Stimulated activated CD4-positive, alpha-beta T cell treated with anti-CD3 and anti-CD28 coated beads, Interleukin-15, amount 100 ng/mL, for 24 hours (primary cell): ENCODE results near the gene SNW1.
"Not testable (repeated sequence)": the region's sequence is repeated elsewhere in the genome, so short reads cannot be mapped to it uniquely, and the experiment has no call there.

Experiments used
- DNase-seq: peaks from one replicate; pipeline ENCODE4 v3.0.0-alpha.2; 2020

The SNW1 gene

DNA sequence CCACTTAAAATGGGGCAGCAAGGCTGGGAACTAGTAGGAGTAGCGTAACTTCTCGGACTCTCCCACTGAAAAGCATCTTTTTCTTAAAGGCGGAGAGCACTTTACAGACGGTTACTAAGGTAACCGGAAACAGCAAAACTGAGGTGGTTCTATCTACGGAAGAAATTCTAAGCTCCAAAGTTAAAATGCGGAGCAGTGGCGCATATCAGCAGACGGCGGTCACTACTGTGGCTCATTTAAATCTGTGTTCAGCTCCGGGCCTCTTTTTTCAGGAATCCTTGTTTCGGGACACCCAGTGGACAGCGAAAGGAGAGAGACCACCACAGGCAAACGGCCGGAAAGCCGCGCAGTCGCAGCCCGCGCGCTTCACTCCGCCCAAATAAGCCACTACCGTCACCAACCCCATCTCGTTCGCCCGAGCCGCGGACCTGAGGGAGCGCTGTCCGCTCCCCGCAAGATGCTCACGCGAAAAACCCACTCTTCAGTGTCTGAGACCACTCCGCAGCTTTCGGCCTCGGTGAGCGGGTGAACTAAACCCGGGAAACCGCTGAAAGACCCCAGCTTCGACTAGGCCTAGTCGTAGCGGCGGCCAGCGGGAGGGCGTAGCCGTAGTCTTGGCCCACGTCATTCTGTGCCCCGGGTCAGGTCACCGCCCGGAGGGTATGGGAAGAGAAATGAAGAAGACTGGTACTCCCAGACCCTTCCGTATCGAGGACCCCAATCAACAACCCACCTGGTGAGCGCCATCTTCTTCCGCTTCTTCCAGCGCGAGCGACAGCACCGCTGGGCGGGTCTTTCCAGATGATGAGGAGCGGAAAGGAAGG, at the start of gene SNW1:
Gene SNW1, minus strand, starts transcription at position 776 of the 824 bp plus-strand sequence. Its CDS starts 29 bp downstream, at position 747.
- DNase-seq = peak; percentile 94

DNA sequence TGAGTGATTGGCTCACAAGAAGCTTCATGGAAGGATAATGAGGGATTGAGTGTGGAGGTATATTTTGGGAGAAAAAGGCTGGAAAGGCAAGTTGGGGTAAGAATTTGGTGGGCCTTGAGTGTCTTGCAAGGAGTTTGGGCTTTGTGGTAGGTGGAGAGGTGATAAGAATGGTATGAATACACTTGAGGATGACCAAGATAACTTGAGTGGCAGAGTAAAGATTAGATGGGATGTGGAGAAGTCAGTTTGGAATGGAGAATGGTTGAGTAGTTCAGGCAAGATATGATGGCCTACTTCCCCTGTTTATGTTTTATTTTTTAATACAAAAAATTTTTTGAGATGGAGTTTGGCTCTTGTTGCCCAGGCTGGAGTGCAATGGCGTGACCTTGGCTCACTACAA, 48.1 kb upstream of the SNW1 start:
- no peak for DNase-seq

DNA sequence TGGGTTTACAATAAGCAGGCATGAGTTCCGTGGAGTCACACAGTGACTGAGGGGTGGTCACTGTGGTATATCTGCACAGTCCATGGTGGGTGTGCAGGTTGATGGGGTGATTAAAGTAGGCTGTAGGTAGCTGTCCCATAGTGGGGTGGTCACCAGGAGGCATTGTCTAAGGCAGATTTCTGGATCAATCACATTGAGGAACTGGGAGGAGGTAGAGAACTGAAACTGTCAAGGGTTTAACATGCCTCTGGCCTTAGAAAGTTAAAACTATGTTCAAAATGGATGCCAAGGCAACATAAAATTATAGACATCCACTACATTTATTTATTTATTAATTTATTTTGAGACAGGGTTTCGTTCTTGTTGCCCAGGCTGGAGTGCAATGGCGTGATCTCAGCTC, 47.3 kb upstream of the SNW1 start:
- no peak for DNase-seq

DNA sequence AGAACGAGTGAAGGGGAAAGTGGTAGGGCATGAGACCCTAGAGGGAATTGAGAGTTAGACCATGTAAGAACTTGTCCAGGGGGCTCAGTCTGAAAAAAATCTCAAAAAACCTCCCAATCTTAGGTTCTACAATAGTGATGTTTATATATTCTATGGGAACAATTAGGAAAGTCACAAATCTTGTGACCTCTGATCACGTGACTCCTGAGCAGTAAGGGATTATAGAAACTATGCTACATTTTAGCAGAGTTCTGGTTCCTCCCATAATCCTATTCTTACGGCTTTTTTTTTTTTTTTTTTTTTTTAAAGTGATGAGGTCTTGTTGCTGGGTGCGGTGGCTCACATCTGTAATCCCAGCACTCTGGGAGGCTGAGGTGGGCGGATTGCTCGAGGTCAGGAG, 44.8 kb upstream of the SNW1 start:
- no peak for DNase-seq

DNA sequence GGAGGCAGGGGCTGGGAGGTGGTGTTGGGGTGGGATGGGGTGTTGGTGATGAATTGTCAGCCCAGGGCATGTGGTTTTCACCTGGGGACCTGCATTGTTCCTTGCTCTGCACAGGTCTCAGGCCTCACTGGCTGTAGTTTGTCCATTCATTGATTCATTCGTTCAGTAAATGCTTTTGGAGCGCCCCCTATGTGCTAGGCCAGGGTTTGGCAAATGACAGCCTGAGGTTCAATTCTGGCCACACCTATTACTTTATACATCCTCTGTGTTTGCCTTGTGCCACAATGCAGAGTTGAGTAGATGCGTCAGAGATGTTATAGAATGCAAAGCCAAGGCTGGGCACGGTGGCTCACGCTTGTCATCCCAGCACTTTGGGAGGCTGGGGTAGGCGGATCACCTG, 43.6 kb upstream of the SNW1 start:
- DNase-seq = peak; percentile 45

DNA sequence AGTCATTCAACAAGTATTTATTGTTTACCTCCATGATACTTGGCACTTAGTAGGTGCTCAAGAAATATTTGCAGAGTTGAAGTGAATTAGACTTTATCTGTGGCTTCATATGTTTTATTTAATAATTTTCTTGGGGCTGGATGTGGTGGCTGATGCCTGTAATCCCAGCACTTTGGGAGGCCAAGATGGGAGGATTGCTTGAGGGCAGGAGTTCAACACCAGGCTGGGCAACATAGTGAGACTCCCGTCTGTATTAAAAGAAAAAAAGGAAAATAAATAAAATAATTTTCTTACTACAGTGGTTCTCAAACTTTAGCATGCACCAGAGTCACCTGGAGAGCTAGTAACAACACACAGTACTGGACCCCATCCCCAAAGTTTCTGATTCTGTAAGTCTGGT, 39.9 kb upstream of the SNW1 start:
- DNase-seq = no peak

DNA sequence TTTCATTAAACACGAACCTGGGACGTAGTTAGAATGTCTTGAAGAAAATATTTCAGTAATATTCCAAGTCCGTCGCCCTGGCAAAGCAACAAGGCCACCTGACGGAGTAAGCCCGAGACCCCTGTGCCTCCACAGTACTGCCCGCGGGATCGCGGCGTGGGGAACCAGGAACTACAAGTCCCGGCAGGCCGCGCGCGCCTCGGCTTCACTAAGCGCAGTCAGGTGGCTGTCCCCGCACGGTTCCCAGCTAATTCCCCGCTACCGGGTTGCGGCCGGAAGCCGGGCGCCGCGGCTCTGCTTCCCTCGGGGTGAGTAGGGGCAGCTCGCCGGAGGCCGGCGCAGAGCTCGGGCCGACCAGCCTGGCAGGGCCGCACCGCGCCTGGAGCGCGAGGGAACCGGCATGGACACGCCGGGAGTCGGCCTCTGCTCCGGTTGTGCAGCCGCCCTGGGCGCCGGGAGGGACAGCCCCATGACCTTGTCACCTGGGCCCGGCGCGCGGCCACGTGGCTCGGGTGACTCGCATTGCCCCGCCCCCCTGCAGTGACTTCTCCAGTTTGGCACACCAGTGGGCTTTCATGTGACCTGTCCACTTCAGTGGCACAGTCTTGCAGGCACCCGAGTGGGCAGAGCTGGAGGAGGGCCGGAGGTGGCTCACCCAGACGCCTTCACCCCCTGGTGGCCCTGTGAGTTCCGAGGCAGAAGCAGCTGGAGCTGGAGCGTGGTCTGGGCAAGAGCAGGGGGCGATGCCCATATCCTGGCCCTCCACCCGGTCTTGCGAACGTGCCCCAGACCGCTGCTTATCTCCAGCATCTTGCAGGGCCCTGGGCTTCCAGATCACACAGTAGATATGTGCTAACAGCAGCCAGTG, 39.1 kb upstream of the SNW1 start, which contains the start of gene ADCK1:
Gene ADCK1, plus strand, starts transcription at position 247 of the 868 bp plus-strand sequence. CDS start 18,870 bp downstream, outside the sequence.
- peak; percentile 93 for DNase-seq

DNA sequence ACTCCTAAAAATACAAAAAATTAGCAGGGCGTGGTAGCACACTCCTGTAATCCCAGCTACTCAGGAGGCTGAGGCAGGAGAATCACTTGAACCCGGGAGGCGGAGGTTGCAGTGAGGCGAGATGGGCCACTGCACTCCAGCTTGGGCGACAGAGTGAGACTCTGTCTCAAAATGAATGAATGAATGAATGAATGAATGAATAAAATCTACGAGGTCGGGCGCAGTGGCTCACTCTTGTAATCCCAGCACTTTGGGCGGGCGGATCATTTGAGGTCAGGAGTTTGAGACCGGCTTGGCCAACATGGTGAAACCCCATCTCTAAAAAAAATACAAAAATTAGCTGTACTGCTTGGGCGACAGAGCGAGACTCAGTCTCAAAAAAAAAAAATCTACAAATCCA, 38.5 kb upstream of the SNW1 start:
- DNase-seq = not testable (repeated sequence)

DNA sequence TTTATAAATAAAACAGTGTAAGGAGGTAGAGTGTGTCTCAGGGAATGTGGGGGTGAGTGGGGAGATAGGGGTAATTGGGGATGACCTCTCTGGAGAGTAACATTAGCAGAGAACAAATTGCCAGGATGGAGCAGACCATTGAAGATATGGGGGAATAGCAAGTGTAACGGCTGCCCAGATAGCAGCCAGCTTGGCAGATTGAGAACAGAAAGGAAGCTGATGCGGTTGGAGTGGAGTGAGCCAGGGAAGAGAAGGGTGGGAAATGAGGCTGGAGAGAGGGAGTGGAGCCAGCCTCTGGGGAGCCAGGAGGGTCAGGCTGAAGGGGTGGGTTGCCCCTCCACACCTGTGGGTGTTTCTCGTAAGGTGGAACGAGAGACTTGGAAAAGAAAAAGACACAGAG, 33.4 kb upstream of the SNW1 start:
- DNase-seq = no peak

DNA sequence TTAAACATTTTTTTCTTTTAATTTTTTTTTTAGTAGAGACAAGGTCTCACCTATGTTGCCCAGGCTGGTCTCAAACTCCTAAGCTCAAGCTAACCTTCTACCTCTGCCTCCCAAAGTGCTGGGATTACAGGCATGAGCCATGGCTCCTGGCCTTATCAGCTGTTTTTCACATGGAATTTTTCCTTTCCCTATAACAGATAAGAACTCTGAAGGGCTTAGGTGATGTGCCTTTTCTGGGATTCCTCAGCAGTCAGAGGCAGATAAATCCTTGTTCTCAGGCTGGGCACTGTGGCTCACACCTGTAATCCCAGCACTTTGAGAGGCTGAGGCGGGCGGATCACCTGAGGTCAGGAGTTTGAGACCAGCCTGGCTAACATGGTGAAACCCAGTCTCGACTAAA, 32.3 kb upstream of the SNW1 start:
- not testable (repeated sequence) for DNase-seq

DNA sequence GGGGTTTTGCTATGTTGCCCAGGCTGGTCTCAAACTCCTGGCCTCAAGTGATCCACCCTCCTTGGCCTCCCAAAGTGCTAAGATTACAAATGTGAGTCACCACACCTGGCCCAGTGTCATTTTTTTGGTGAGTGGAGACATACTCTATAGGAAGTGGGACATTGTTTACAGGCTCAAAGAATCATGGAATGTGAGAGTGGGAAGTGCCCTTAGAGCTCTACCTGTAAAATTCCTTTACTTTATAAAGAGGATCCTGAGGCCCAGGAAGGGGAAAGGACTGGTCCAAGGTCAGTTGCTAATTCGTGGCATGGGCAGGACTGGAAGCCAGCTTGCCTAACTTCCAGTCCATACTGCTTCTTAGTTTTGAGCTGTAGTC, 30.3 kb upstream of the SNW1 start:
- no peak for DNase-seq

DNA sequence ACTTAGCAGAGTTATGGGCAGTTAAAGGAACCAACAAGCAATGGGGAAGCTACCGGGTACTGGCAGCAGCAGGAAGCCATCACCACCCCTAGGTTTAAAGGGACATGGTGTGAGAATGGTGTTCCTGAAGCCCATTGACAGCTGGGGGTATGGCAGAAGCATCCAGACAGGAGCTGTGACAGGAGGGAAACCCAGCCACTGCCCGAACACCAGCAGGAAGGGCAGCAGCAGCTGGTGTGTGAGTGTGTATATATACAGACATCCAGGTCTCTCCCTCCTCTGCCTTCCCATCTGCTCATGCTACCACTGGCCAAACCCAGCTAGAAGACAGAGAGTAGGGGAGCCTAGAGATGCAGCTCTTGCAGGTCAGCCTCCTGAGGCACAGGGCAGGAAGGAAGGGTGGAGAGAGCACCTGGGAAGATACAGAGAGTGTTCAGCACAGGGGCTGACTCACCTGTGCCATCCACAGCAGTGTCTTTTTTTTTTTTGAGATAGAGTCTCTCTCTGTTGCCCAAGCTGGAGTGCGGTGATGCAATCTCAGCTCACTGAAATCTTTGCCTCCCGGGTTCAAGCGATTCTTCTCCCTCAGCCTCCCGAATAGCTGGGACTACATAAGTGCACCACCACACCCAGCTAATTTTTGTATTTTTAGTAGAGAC, 29.7 kb upstream of the SNW1 start:
- DNase-seq = no peak

DNA sequence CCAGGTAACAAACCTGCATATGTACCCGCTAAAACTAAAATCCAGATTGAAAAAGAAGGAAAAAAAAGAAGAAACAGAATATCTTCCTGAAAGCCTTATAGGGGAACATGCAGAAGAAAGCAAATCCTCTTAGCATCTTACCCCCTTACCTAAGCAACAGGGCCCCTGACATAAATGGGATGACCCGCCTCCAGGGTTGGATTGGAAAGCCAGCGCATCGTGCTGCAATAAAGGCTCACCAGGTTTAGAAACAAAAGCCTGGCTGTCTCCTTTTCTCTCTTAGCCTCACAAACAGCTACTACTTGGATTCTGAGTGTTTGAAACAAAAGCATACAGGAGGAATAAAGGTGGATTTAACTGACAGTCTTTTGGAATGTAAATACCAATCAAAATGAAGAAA, 25.2 kb upstream of the SNW1 start:
- no peak for DNase-seq

DNA sequence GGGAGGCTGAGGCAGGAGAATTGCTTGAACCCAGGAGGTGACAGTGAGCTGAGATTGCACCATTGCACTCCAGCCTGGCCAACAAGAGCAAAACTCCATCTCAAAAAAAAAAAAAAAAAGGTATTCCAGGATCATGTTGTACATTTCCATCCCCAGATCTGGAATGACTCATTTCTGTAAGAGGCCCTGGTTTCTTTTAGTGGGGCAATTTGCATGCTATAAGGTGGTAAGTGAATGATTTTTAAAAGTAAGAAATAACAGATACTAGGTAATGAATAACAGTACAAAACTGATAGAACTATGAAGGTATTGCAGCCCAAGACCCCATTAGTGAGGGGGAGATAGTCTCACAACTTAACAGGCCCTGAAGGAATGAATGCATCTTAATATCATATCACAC, 21.2 kb upstream of the SNW1 start:
- no peak for DNase-seq

DNA sequence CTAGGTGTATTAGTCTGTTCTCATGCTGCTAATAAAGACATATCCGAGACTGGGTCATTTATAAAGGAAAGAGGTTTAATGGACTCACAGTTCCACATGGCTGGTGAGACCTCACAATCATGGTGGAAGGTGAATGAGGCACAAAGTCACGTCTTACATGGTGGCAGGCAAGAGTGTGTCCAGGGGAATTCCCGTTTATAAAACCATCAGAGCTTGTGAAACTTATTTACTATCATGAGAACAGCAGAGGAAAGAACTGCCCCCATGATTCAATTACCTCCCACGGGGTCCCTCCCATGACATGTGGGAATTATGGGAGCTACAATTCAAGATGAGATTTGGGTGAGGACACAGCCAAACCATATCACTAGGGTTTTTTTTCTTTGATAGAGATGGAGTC, 13.0 kb upstream of the SNW1 start:
- DNase-seq = not testable (repeated sequence)

DNA sequence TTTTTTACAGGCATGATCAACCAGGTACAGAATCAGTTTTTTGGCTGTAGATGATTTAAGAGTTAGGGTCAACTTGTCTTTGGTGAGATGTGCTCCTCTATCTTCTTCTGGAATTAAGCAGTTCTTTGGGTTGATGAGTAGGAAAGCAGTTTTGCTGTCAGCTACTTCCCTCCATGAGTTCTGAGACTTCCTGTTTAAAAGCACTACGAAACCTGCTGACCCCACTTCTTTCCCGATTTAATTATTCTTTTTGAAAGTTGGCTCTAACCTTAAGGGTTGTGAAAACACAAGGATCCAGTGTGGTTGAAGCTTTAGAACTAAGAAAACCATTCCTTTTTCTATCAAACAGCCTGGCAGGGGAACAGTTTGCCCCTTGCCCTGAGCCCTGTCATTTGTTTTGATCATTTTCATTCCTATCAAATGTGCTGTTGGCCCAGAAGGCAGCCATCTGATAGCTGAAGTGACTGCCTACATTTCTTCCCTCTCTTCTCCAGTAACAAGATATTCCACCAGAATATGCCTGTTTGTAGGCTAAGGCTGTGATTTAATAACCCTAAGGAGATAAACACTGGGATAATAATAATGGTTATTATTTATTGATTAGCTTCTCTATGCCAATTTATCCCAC, 7.6 kb upstream of the SNW1 start:
- not testable (repeated sequence) for DNase-seq

DNA sequence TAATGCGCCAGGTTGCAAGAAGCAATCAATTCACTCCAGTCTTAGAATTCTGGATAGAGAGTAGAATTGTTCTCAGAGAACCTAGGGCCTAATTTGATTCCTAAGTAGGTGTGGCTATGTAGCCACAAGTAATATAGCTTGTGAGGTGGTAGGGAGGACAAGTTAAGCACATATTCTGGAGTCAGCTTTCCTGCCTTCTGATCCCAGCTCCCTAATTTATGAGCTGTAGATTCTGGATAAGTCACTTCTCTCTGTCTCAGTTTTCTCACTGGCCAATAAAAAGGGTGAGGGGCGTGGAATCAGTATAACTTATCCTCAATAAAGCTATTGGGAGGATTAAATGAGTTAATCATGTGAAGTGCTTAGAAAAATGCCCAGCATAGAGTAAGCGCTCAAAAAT, 3.0 kb upstream of the SNW1 start:
- no peak for DNase-seq

DNA sequence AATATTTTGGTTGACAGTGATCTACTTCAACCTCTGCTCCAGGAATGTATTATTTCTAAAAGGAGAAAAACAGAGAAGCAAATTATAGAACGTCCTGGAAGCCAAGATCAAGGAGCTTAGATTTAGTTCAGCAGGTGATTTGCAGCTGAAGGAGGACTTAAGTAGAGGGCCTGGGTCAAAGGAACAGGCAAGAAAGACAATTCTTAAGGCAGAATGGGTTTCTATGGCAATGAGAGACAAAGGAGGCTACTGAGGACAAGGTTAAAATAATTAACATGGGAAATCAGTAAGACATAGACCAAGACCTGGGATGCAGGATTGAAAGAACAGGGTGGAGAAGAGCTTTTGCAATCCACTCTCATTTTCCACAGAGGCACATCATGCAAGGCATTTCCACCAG, 2.4 kb upstream of the SNW1 start:
- DNase-seq = no peak

DNA sequence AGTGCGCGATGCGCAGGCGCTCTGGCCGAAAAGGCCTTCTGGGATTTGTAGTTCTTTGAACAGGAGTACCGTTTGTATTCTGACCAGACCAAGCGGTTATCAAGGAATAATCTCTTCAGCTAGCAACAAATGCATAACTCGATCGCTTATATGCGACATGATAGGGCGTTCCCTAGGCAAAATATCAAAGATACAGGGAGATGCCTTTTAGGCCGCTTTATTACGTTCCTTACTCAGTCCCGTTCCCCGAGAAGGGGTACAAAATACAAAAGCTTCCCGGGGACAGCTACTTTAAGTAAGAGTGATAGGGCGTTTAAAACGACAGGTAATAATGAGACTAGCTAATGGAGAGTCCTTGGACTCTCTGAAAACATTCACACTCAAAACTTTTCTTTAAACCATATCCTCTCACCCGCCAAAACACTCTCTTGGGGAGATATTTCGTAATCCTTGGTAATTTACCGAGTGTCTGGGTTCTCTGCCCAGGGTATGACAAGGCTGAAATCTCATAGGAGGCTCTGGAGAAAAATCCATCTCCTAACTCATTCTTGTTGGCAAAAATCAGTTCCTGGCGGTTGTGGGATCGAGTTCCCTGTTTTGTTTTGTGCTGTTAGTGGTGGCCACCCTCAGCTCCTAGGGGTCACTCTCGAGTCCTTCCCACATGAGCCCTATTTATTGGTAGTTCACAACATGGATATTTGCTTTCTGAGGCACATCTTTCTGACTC, 412 bp upstream of the SNW1 start:
- no peak for DNase-seq

DNA sequence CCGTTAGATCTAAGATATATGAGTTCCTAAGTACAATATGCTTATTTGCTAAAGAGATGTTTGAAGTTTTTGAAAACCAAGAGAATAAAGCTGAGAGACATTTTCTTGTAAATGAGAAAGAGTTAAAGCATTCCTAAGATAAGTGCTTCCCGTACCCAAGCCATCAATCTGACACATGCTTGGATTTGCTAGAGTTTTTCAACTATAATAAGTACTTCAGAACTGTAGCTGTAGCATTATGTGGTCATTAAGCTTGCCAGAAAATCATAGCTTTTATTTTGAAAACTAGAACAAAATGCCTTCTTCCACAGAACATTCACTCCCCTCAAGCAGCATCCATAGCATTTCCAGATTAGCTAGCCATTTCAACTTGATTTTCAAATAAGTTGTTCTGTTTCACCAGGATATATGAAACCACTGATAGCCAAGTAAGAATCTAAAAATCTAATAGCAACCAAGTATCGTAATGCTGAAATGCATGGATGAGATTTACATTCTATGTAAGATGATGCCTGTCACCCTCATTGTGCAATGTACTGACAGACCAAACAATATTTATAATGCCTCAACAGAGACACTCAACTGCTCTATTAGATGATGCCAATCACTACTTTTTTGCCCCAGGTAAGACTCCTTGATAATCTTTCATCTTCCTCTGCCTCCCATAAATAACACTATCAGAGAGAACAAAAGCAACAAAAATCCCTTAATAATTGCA, 8.0 kb downstream of the SNW1 start:
- no peak for DNase-seq

DNA sequence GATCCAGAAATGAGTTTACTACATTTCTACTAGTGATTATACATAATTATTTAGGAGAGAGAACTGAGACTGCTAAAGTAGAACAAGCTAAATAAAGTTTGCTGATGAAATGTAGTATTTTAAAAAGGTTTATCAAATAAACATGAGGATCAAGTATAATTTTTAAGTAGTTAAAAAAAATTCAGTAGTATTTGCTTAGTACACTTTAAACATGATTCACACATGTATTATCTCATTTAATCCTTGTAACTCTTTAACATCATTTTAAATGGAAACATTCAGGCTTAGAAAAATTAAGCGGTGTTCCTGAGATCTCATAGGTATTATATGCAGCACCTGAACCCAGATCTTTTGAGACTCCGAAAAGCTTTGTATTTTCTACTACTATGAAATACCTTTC, 8.7 kb downstream of the SNW1 start:
- DNase-seq = no peak

DNA sequence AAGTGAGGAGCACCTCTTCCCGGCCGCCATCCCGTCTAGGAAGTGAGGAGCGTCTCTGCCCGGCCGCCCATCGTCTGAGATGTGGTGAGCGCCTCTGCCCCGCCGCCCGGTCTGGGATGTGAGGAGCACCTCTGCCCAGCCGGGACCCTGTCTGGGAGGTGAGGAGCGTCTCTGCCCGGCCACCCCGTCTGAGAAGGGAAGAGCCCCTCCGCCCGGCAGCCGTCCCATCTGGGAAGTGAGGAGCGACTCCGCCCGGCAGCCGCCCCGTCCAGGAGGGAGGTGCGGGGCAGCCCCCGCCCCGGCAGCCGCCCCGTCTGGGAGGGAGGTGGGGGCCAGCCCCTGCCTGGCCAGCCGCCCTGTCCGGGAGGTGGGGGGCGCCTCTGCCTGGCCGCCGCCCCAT, 13.5 kb downstream of the SNW1 start:
- DNase-seq = not testable (repeated sequence)
